ENCODE results near the gene ZNF775. TPM values are rescaled to one million over a fixed set of nuclear protein-coding genes. Genes with fewer than 3 reads are reported as not detected.
A peak's percentile ranks its signal among the peaks of the same experiment; 100 is the strongest.

Gene ZNF775
- total RNA-seq, 1 donor from 2014 or later: 3.3 TPM

DNA sequence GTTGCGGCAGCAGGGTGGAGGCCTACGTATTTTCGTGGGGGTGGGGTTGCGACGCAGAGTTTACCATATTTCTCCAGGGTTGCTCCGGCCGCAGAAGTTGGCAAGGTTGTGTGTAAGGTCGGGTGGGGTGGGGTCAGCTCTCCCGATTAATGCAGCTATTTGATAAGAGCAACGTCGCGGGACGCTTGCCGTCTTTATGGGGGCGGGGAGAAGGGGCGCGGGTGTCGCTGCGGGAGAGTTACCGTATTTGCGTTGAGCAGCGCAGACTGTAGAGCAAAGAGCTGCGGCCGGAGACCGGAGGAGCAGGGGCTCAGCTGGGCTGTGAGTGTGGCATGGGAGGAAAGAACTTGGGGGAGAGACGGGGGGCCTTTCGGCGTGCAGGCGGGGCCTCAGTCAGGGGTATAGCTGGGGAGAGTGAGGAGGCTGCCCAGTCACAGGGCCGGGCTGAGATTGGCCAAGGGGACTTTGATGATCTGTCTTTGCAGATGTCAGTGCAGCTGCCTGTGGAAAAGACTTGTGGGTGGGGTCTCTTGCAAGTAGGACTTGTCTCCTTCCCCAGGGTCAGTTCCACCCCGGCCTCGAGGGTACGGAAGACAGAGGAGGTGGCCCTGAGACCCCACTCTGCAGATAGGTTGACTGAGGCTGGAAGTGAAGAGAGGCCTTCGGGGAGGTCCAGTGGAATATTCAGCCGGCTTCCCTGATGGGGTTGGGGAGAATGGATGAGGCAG is 26.6 kb downstream of the ZNF775 start:
- ATAC-seq (peak; percentile 45), DNase-seq (ENCODE audit: missing footprints) (peak; percentile 83)
- intact Hi-C loops (cut with DNase I): loop anchor here (2.0 kb wide), 2 partner anchors 27 to 37 kb away; partner anchors contain the start of genes REPIN1 and ZNF775

DNA sequence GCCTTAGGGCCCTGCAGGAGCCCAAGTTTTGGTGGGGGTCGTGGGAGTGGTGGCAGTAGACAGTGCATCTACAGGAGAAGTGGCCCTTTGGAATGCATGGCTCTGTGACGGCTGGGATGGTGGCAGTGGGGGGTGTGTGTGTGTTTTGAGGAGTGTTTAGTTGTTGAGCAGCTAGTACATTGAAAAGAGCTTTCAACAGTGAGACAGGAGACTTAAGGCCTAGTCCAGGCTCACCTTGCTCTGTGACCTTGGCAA is 27.1 kb downstream of the ZNF775 start:
- intact Hi-C loops (cut with DNase I): no loop called here
- ATAC-seq: no peak

DNA sequence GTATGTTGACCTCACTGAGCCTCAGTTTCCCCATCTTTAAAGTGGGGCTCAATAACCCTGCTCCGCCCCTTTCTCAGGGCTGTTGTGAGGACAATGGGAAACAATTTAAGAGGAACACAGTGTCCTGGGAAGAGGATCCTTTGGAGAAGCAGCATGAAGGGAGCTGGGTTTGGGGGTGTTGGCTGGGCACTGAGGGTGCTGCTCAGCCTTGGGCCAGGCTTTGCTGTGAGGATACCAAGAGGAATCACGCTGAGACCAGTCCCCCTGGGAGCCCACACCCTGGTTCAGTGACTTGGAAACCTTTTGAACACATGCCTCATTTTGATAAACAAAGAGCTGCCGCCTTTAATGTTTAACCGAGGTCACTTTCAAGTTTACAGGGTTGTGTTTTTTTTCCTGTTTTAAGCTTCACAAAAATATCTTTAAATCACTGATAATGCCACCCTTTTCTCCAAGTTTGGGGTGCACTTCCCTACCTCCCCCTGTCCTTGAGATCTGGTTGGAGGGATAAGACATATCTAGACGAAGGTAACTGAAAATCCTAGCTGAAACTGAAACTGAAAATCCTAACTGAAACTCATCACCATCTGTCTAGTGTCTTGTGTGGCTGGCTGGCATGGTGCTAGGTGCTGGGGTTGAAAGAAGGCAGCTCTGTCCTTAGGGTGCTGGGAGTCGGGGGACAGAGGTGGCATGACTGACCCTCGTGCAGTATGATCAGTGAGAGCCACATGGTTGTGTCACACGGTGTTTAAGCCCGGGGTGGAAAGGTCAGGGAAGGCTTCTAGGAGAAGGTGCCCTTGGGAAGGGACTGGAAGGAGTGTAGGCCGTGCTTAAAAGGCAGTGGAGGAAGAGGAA is 27.7 kb downstream of the ZNF775 start:
- intact Hi-C loops (cut with DNase I): no loop called here
- DNase-seq (ENCODE audit: missing footprints): peak; percentile 48

More for the DNA sequence above, 27.1 kb downstream of the ZNF775 start:
- no peak for DNase-seq (ENCODE audit: missing footprints)

DNA sequence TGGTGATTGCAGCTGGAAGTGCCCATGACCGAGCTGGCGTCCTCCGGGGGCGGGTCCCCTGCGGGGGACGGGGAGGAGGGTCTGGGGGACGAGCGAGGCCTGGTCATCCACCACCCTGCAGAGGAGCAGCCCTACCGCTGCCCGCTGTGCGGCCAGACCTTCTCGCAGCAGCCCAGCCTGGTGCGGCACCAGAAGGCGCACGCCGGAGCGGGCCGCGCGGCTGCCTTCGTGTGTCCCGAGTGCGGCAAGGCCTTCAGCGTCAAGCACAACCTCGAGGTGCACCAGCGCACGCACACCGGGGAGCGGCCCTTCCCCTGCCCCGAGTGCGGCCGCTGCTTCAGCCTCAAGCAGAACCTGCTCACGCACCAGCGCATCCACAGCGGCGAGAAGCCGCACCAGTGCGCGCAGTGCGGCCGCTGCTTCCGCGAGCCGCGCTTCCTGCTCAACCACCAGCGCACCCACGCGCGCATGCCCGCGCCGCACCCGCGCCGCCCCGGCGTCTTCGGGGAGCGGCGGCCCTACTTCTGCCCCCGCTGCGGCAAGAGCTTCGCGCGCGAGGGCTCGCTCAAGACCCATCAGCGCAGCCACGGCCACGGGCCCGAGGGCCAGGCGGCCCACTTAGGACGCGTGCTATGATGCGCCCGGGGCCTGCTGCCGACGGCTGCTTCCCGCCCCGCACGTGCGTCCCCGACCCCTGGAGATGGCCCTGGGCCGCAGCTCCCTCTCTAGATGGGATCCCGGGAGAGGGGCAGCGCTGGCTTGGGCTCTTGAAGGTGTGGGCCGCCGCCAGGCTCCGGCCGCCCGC is 28.7 kb downstream of the ZNF775 start:
- intact Hi-C loops (cut with DNase I): no loop called here
- DNase-seq (ENCODE audit: missing footprints) (peak; percentile 60), ATAC-seq (no peak)

More for the DNA sequence above, 27.7 kb downstream of the ZNF775 start:
- no peak for ATAC-seq

DNA sequence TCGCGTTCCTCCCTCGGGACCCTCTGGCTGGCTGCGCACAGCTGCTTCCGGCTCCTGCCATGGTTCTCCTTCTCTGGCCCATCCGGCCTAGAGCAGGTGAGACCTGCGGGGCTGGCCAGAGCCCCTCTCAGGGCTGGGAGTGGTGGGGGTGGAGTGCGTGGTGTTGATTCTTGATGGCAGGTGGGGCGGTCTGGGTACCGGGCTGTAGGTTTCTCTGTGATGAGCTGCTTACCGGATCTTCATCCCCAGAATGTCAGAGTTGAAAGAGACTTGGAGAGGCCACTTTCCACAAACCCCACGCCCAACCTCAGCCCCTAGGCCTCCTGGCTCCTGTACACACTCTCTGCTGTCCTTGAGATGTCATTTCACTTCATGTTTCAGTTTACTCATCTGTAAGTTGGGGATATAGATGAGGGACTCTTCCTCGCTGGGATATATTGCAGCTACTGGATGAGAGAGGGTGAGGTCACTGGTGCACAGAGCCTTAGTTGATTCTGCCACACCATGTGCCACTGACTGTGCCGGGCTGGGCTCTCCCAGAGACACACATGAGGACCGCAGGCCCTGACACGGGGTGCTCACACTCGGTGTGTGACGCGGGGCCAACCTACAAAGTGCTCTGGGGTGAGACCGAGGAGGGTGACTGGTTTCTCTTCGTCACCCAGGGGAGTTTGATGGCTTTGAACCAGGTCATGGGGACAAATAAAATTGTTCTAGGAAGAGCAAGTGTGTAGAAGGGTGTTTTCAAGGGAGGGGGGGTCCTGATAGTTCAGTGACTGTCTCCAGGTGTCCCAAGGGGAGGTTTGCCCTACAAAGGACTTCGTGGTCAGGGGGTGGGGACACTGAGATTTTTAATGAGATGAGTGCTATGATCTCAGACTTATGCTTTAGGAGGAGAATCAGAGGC is 29.5 kb downstream of the ZNF775 start:
- DNase-seq (ENCODE audit: missing footprints) (peak; percentile 40), ATAC-seq (no peak)
- intact Hi-C loops (cut with DNase I): no loop called here

DNA sequence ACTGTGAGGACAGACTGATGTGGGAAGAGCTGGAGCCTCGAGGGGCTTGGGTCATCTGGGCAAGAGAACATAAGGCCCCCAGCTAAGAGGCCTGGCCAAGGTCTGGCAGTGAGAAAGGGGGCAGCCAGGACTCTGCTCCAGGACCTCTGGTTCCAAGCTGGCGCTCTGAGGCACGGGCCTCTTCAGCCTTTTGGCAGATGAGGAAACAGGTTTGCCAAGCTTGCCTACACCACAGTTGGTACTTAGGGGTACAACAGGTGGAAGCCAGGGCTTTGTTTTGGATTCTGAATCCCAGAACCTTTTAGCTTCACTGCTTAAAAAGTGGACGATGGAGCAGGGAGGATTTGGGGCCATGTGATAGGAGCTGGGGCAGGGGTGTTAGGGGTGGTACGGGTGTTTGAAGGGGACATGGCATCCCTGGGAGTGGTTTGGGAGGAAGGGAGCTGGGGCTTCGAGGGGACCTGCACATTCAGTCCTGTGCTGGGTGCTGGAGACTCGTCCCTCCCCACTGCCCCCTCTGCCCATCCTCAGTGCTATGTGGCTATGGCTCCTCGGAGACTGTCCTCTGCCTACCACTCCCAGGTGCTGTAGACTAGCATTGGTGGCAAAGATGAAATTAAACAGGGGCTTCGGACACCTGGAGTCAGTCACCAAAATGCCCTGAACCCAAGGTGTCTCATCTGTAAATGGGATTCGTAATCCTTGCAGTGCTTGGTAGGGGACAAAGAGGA is 30.3 kb downstream of the ZNF775 start:
- DNase-seq (ENCODE audit: missing footprints) (no peak), ATAC-seq (no peak)
- intact Hi-C loops (cut with DNase I): no loop called here

DNA sequence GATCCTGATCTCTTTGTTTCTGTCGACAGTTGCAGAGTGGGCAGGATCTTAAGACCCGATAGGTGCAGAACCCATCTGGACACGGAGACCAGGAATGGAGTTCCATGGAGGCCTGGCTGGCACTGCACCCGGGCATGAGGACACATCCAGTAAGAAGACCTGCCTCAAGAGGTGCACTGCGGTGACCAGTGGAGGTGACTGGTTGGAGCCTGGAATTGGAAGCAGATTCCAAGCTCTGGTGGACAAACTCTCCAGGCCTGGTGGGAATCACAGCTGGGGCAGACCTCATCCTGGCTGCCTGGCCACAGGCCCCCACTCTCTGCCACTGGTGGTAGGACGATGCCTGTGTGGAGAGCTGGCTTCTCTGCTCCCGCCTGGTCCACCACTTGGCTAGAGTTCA is 31.0 kb downstream of the ZNF775 start:
- intact Hi-C loops (cut with DNase I): no loop called here
- no peak for ATAC-seq
- DNase-seq (ENCODE audit: missing footprints): no peak

DNA sequence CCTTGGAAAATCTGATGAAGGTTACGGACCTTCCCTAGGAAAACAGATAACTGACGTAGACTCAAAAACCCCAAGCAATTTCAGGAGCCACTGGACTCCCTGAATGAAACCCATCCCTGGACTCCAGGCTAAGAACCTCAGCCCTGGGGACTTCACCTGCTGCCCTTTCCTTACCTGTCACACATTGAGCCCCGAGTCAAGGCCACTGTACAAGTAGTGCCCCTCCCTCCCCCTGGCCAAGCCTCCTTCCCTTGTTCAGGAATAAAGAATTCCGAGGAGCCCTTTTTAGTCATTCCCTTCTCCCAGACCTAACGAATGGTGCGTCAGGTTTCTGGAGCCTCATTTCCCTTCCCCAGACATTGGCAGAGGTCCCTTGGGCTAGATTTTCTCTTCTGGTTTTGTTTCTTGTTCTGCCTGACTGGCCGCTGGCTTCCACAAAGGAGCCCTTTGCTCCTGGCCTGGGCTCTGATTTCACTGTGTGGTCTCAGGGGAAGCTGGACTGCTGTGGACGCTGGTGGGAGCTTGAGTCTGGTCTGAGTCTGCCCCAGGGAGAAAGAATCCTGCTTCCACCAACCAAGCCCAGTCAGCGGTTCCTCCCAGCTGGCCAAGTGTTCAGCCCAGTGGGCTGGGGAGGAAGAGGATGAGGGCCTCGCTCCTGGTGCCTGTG is 31.7 kb downstream of the ZNF775 start:
- ATAC-seq (no peak), DNase-seq (ENCODE audit: missing footprints) (peak; percentile 30)
- intact Hi-C loops (cut with DNase I): no loop called here

DNA sequence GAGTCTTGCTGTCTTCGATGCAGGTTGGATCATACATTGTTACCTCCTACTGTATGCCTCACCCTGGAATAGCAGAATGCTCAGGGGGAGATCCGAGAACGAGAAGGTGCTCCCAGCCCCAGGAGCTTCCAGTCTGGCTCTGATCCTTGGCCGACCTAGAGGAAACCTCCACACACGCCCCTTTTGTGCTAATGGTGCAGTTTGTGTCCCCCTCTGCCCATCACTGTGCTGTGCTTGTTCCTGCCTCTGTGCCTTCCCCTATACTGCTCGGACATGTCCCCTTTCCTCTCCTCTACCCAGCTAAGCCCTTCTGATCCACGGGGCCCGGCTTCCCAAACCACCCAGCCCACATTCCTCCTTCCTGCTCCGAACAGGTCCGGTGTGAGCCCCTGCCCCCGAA is 32.5 kb downstream of the ZNF775 start:
- ATAC-seq: no peak
- DNase-seq (ENCODE audit: missing footprints): peak; percentile 18
- intact Hi-C loops (cut with DNase I): no loop called here

DNA sequence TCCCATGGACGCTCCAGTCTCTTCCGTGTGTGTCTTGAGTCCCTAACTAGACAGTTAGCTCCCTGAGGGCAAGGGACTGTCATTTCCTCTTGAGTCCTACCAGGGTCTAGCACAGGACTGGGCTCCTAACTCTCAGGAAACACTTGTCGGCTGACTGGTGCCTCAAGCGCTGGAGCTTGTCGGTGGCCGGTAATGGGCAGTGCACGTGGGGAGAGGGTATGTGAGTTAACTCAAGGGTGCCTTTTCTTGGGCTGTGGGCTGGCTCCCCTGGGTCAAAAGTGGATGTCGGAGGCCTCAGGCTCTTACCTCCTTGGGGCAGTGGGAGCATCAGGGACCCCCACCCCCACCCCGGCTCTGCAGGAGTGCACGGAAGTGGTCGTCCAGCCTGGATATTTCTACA is 32.9 kb downstream of the ZNF775 start:
- DNase-seq (ENCODE audit: missing footprints): peak; percentile 33
- ATAC-seq: no peak
- intact Hi-C loops (cut with DNase I): no loop called here

DNA sequence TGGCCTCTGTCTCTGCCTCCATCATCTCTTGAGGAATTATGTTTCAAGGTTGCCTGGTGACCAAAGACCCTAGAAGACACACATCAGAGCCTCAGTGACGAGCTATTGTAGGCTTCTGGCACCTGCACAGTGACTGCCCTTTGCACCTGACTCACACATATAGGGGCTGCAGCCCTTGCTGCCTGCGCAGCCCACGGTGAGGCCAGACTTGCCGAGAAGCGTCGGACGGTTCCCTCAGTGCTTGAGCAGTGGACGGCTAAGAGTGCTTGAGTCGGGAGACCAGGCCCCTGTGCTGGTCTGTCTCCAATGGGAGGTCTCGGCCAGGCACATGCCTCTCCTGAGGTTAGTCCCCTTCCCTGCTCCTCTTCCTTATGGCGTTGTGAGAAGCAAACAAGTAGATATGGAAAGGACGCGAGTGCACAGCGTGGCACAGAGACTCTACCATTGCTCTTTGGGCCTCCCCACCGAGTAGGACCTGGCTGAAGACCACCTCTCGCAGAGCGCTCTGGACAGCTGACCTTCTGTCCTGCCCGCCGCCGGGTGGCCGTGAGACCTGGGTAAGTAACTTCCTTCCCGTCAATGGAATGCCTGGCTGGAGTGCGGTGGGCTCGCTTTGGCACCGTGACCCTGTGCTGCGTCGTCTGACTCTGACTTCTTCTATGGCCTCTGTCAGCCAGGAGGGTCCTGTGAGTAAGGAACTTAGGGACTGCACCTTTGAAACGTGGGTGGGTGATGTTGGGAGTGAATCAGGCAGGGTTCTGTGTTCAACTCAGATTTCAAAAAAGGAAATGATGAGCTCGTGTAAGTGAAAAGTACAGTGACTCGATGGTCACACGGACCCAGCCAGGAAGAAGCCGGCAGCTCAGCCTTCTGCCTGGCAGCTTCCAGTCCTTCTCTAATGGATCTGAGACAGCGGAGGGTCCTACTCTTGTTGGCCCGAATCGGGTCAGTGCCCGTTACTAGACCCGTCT is 33.7 kb downstream of the ZNF775 start:
- DNase-seq (ENCODE audit: missing footprints) (peak; percentile 44), ATAC-seq (no peak)
- intact Hi-C loops (cut with DNase I): no loop called here

DNA sequence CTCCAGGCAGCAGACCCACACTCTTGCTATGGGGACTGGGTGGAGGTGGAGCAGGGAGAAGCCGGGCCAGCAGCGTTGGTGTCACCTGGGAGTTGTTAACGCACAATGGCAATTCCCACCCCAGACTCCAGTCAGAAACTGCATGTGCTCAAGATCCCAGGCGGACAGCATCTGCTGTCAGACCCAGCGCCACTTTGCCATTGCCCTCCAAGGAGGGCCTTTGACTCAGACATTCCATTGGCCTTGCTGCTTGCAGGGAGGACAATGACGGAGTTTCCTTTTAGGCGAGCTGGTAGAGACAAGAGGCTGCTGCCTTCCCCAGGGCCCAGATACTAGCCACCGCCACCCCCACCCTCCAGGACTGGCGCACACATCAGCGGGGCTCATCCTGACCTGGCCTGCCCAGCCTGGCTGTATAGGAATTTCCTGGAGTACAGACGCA is 34.5 kb downstream of the ZNF775 start:
- DNase-seq (ENCODE audit: missing footprints) (peak; percentile 55), ATAC-seq (no peak)
- intact Hi-C loops (cut with DNase I): no loop called here

DNA sequence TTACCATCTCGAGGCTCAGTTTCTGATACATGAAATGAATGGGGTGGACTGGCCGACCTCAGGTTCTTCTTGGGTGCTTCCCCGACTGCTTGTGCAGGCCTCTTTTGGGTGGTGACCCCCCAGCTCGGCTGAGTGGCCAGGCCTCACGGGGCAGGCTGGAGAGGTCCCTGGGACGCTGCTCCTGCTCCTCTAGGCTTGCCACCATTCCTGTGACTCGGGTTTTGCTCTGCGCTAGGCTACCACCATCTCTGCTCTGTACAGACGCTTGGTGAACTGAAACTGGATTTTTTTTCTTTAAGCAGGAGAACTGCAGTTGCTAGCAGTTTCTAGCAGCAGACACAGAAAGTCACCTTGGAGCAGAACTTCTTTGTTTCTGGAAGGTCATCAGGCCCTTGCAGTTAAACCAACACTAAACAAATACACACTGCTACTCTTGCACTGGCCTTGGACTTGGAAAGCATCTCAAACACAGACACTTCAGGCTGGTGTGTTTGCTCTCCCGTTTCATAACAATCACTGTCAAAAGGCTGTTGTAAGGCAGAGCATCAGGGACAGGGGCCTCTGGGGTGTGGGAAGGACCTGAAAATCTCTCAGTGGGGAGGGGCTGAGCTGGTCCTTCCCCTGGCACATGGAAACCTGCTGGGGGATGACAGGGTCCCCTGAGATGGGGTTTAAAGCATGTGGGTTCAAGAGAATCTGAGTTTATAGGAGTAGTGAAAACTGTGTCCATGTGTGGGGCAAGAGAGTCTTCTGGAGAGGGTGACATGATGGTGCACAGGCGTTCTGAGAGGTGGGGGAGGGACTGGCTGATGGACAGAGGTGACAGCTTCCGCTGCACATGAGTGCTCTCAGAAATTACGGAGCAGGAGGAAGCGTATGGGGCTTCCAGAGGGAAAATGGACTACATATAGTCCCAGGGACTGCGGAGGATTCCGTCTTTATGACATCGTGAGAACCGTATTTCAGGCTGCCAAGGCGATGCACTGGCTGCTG is 36.3 kb downstream of the ZNF775 start:
- intact Hi-C loops (cut with DNase I): no loop called here
- peak; percentile 23 for DNase-seq (ENCODE audit: missing footprints)
- no peak for ATAC-seq

DNA sequence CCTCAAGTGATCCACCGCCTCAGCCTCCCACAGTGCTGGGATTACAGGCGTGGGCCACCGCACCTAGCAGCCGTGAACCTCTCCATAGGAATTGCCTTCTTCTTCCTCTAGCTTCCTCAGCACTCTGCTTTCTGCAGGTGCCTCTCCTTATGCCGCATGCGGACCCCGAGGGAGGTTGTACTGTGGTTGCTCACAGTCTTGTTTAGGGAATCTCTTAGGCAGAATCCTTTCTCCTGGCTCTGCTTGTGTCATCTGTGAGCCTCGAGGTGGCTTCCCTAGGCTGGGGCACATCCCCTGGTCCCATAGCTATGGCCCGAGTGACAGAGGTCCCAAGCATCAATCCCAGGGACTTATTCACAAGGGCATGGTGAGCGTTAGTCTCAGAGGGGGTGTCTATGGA is 38.1 kb downstream of the ZNF775 start:
- no peak for ATAC-seq
- intact Hi-C loops (cut with DNase I): no loop called here
- no peak for DNase-seq (ENCODE audit: missing footprints)

DNA sequence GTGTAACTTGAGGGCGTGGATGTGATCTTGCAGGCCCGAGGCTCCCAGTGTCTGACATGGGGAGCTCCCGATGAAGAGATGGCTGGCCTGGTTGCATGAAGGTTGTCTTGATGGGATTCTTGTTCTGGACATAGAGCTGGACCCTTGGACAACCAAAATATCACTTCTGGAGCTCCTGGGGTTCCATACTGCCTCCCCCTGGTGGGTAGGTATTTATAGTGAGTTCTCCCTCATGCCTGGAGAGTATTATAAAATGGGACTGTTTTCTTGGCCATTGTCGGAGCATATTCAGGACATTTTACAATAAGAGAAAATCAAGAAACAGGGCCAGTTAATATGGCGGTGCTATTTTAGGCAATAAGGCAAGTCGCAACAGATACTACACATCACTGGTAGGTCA is 38.7 kb downstream of the ZNF775 start:
- intact Hi-C loops (cut with DNase I): no loop called here
- DNase-seq (ENCODE audit: missing footprints): peak; percentile 25

More for the DNA sequence above, 38.7 kb downstream of the ZNF775 start:
- ATAC-seq: no peak
